ENCODE measurements around the gene DNAJC1.

DNA sequence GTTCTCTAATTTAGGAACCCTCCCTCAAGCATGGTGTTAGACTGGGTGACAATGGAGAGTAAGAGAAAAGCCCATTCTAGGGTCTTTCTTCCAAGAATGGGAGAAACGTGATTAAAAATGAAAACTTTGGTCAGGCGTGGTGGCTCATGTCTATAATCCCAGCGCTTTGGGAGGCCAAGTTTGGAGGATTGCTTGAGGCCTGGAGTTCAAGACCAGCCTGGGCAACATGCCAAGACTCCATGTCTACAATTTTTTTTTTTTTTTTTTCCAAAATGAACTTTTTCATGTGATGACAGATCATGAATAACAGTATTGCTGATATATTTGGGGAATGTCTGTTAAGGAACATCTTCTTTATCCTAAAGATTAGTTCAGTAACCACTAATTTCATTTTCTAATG is 274.9 kb downstream of the DNAJC1 start:
- TF ChIP-seq, protein P1, sequence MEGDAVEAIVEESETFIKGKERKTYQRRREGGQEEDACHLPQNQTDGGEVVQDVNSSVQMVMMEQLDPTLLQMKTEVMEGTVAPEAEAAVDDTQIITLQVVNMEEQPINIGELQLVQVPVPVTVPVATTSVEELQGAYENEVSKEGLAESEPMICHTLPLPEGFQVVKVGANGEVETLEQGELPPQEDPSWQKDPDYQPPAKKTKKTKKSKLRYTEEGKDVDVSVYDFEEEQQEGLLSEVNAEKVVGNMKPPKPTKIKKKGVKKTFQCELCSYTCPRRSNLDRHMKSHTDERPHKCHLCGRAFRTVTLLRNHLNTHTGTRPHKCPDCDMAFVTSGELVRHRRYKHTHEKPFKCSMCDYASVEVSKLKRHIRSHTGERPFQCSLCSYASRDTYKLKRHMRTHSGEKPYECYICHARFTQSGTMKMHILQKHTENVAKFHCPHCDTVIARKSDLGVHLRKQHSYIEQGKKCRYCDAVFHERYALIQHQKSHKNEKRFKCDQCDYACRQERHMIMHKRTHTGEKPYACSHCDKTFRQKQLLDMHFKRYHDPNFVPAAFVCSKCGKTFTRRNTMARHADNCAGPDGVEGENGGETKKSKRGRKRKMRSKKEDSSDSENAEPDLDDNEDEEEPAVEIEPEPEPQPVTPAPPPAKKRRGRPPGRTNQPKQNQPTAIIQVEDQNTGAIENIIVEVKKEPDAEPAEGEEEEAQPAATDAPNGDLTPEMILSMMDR (IDR thresholded peaks at IDR 0.05; ENCODE audit: insufficient read depth, low read depth, low read length) = no peak
- no peak for TF ChIP-seq EZH2 (IDR thresholded peaks at IDR 0.05; ENCODE audit: insufficient read depth, low read length)

Data from astrocyte (in vitro differentiated cells and primary cell).